H1 (cell line): Measurements from ENCODE around the gene ADIPOQ. TPM values are rescaled to one million over a fixed set of nuclear protein-coding genes. Genes with fewer than 3 reads are reported as not detected.

Experiments
- CTCF ChIA-PET: fragments of 300-600 bp; sonication (Branson Sonifier 250); formaldehyde crosslinking; loops from one replicate; lab custom pipeline; 2021; ENCODE audit not compliant: partially characterized antibody; lab: Charles Lee
- POLR2A ChIA-PET: fragments of 300-600 bp; sonication (Branson Sonifier 250); formaldehyde crosslinking; loops from one replicate; lab custom pipeline; 2021; ENCODE audit warnings: inconsistent platforms; ENCODE audit not compliant: partially characterized antibody; lab: Charles Lee
- DNase-seq, 2 experiments: peaks; one replicate each; pipeline versions ENCODE4 v3.0.0 to v3.0.0-alpha.2; 2010 to 2022; ENCODE audit warnings: low spot score in 2 of 2, low read depth in 1 of 2, mixed read lengths in 1 of 2
- FAIRE-seq: peaks from 2 replicates; lab custom pipeline; 2011; peaks lifted over from hg19 to GRCh38; lab: Jason Lieb, UNC
- H2AFZ ChIP-seq: 2 replicates; pipeline ENCODE4 v1.8.1; 2012; ENCODE audit warnings: low read length, inconsistent platforms
- H2AK5ac ChIP-seq: 2 replicates; pipeline ENCODE4 v1.6.1; 2013; ENCODE audit warnings: low read depth, low read length
- H2BK120ac ChIP-seq: replicated peaks from 2 replicates; pipeline ENCODE3; 2013; ENCODE audit warnings: low read depth, low read length, inconsistent platforms
- H2BK12ac ChIP-seq: 2 replicates; pipeline ENCODE4 v1.6.1; 2013; ENCODE audit warnings: low read depth, low read length
- H2BK15ac ChIP-seq: 2 replicates; pipeline ENCODE4 v1.6.1; 2013; ENCODE audit warnings: low read length
- H2BK20ac ChIP-seq: 2 replicates; pipeline ENCODE4 v1.6.1; 2013; ENCODE audit warnings: low read length
- H2BK5ac ChIP-seq: 2 replicates; pipeline ENCODE4 v1.6.1; 2013; ENCODE audit warnings: low read depth, low read length
- H3K14ac ChIP-seq: 2 replicates; pipeline ENCODE4 v1.6.1; 2013; ENCODE audit warnings: inconsistent platforms; ENCODE audit not compliant: insufficient read length
- H3K18ac ChIP-seq: 2 replicates; pipeline ENCODE4 v1.6.1; 2013; ENCODE audit warnings: low read length; ENCODE audit errors: extremely low read depth
- H3K23ac ChIP-seq: 2 replicates; pipeline ENCODE4 v1.6.1; 2013; ENCODE audit warnings: inconsistent platforms; ENCODE audit not compliant: insufficient read length
- H3K23me2 ChIP-seq: 2 replicates; pipeline ENCODE4 v1.6.1; 2013; ENCODE audit warnings: low read depth, low read length
- H3K27ac ChIP-seq: 2 replicates; pipeline ENCODE4 v1.6.1; 2011; ENCODE audit warnings: low read depth, low read length, inconsistent platforms
- H3K27me3 ChIP-seq, 4 experiments: replicated peaks in 1 of 4; 1 replicate in 1 of 4; 2 replicates in 3 of 4; pipeline versions ENCODE4 v1.6.1 to v1.8.1; 2011 to 2013; ENCODE audit warnings: low read length in 3 of 4, mild to moderate bottlenecking in 3 of 4, inconsistent platforms in 2 of 4, mixed read lengths in 2 of 4, moderate library complexity in 1 of 4; ENCODE audit not compliant: control insufficient read depth in 3 of 4, insufficient read depth in 3 of 4; ENCODE audit errors: extremely low read depth in 1 of 4
- H3K36me3 ChIP-seq, 4 experiments: 2 replicates each; pipeline versions ENCODE4 v1.6.1 to v1.8.1; 2011 to 2013; ENCODE audit warnings: mild to moderate bottlenecking in 4 of 4, low read length in 3 of 4, moderate library complexity in 2 of 4, control low read depth in 1 of 4, inconsistent platforms in 1 of 4; ENCODE audit not compliant: insufficient read depth in 4 of 4, control insufficient read depth in 2 of 4
- H3K4ac ChIP-seq: replicated peaks from 2 replicates; pipeline ENCODE3; 2013; ENCODE audit warnings: low read length, low read depth, mixed read lengths, inconsistent platforms; ENCODE audit not compliant: insufficient read length
- H3K4me1 ChIP-seq, 4 experiments: replicated peaks in 1 of 4; 1 replicate in 1 of 4; 2 replicates in 3 of 4; pipeline versions ENCODE4 v1.6.1 to v1.8.1; 2011 to 2013; ENCODE audit warnings: low read length in 3 of 4, inconsistent platforms in 2 of 4, mixed read lengths in 1 of 4; ENCODE audit not compliant: insufficient read depth in 4 of 4, control insufficient read depth in 3 of 4
- H3K4me2 ChIP-seq, 2 experiments: 2 replicates each; pipeline versions ENCODE4 v1.6.1 to v1.8.1; 2011 to 2013; ENCODE audit warnings: low read depth in 2 of 2, low read length in 2 of 2, control low read depth in 1 of 2, inconsistent platforms in 1 of 2, mild to moderate bottlenecking in 1 of 2; ENCODE audit not compliant: insufficient read depth in 1 of 2
- H3K4me3 ChIP-seq, 4 experiments: fragments of 200-600, 300-600 bp in 1 of 4; sonication (generic), shearing (Covaris generic), sonication (Bioruptor Twin) in 1 of 4; 2 replicates each; pipeline versions ENCODE4 v1.5.1 to v1.8.1; 2011 to 2016; ENCODE audit warnings: low read length in 4 of 4, low read depth in 3 of 4, control low read depth in 2 of 4, inconsistent platforms in 2 of 4, mild to moderate bottlenecking in 2 of 4, mixed read lengths in 1 of 4, moderate library complexity in 1 of 4; ENCODE audit not compliant: insufficient read depth in 2 of 4; ENCODE audit errors: extremely low read depth in 1 of 4
- H3K56ac ChIP-seq: replicated peaks from 2 replicates; pipeline ENCODE3; 2013; ENCODE audit warnings: low read depth, mild to moderate bottlenecking, mixed read lengths, low read length, inconsistent platforms; ENCODE audit not compliant: insufficient read length
- H3K79me1 ChIP-seq: 2 replicates; pipeline ENCODE4 v1.6.1; 2013; ENCODE audit warnings: low read depth, low read length, control low read depth
- H3K79me2 ChIP-seq, 2 experiments: 2 replicates each; pipeline versions ENCODE4 v1.6.1 to v1.8.1; 2012 to 2013; ENCODE audit warnings: low read length in 2 of 2, mild to moderate bottlenecking in 2 of 2, inconsistent platforms in 1 of 2; ENCODE audit not compliant: insufficient read depth in 2 of 2, control insufficient read depth in 1 of 2
- H3K9ac ChIP-seq, 4 experiments: replicated peaks in 1 of 4; 1 replicate in 1 of 4; 2 replicates in 3 of 4; pipeline versions ENCODE4 v1.6.1 to v1.8.1; 2011 to 2013; ENCODE audit warnings: low read depth in 3 of 4, low read length in 3 of 4, control low read depth in 2 of 4, mild to moderate bottlenecking in 2 of 4, moderate library complexity in 2 of 4, inconsistent platforms in 1 of 4; ENCODE audit errors: extremely low read depth in 1 of 4
- H3K9me3 ChIP-seq, 2 experiments: 2 replicates each; pipeline versions ENCODE4 v1.6.1 to v1.8.1; 2012 to 2013; ENCODE audit warnings: mild to moderate bottlenecking in 2 of 2, moderate library complexity in 2 of 2, control low read depth in 1 of 2, inconsistent platforms in 1 of 2, low read depth in 1 of 2, low read length in 1 of 2, mixed read lengths in 1 of 2; ENCODE audit not compliant: insufficient read depth in 2 of 2
- H4K20me1 ChIP-seq, 2 experiments: replicated peaks in 1 of 2; 2 replicates each; pipeline versions ENCODE3 to v1.8.1; 2011 to 2013; ENCODE audit warnings: inconsistent platforms in 2 of 2, low read length in 2 of 2, mild to moderate bottlenecking in 1 of 2; ENCODE audit not compliant: insufficient read depth in 2 of 2, control insufficient read depth in 1 of 2
- H4K5ac ChIP-seq: 2 replicates; pipeline ENCODE4 v1.6.1; 2013; ENCODE audit warnings: low read length, low read depth, mixed read lengths, inconsistent platforms; ENCODE audit not compliant: insufficient read length
- H4K8ac ChIP-seq: 2 replicates; pipeline ENCODE4 v1.8.0; 2013; ENCODE audit warnings: mild to moderate bottlenecking, moderate library complexity, low read length, inconsistent platforms; ENCODE audit not compliant: insufficient read depth; ENCODE audit errors: extremely low read depth
- H4K91ac ChIP-seq: replicated peaks from 2 replicates; pipeline ENCODE3; 2013; ENCODE audit warnings: low read length, mixed read lengths, inconsistent platforms; ENCODE audit not compliant: insufficient read length
- JUND ChIP-seq: IDR thresholded peaks from 2 replicates; pipeline ENCODE4 v1.6.1; 2011; ENCODE audit warnings: mild to moderate bottlenecking, improper control_type of control experiment, low read length
- WGBS, 2 experiments: shearing (Covaris generic) in 1 of 2; methylation state at CpG; one replicate each; pipeline versions ENCODE4 v1.1.6 to v1.1.7; 2013 to 2015; ENCODE audit warnings: low lambda C conversion rate in 2 of 2, mixed read lengths in 2 of 2, inconsistent platforms in 1 of 2, low coverage in 1 of 2, missing lambda C conversion rate in 1 of 2; ENCODE audit not compliant: insufficient replicate concordance in 2 of 2, insufficient coverage in 1 of 2, insufficient read length in 1 of 2; ENCODE audit errors: extremely low coverage in 1 of 2, missing lambda C conversion rate in 1 of 2; 5-methylcytosine and 5-hydroxymethylcytosine counted together
- polyA plus RNA-seq, 7 experiments: library from polyadenylated mRNA; depleted of rRNA in 3 of 7; stranded (reverse) in 5 of 7; unstranded in 2 of 7; fragments of >200 nt in 5 of 7; fragments of 200-250 nt in 2 of 7; gene quantifications; 1 replicate in 5 of 7; 2 replicates in 1 of 7; 4 replicates in 1 of 7; pipeline versions ENCODE4 v1.2.1 to v1.2.3, GENCODE V29; 2011 to 2013; ENCODE audit warnings: missing spikeins in 2 of 7, mixed read lengths in 2 of 7
- total RNA-seq: library from RNA; stranded (reverse); fragmentation: NEBNext Ultra II Directional; extraction: Animal tissue kit (Norgen Biotek cat#: 25700); gene quantifications from 2 replicates; pipeline ENCODE4 v1.2.1, GENCODE V29; 2021

ADIPOQ gene
- total and polyA plus RNA-seq, 2 of the 8 experiments (the other 6 are each of a cell fraction or from before 2014, with no cell fraction given): not detected

DNA sequence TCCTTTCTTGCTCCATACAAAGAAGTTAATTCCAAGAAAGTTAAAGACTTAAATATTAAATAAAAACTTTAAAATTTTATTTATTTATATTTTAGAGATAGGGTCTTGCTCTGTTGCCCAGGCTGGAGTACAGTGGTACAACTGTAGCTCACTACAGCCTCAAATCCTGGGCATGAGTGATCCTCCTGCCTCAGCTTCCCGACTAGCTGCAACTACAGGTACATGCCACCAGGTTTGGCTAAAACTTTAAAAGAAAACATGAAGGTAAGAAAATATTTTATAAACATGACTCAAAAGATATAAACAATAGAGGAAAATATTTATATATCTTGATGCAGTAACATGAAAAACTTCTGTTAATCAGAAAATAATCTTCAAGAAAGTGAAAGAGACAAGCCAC is 33.2 kb downstream of the ADIPOQ start:
- no peak overlapping the region for H4K91ac ChIP-seq
- no peak overlapping the region for H2BK20ac ChIP-seq
- no peak for TF ChIP-seq JUND
- no peak overlapping the region for H2BK120ac ChIP-seq
- H4K8ac ChIP-seq: no peak overlapping the region
- H4K20me1 ChIP-seq: no peaks in the 10 kb centered on the region
- H3K18ac ChIP-seq: no peak overlapping the region
- H3K27ac ChIP-seq: no peak overlapping the region
- CTCF ChIA-PET: no interaction called here
- no peak overlapping the region for H3K4ac ChIP-seq
- no peaks in the 10 kb centered on the region; the same call in 1 of the 2 replicates for H3K23me2 ChIP-seq
- POLR2A ChIA-PET: no interaction called here
- no peaks in the 10 kb centered on the region for H3K79me1 ChIP-seq
- H3K4me2 ChIP-seq: no peak overlapping the region
- no peak overlapping the region for H2AK5ac ChIP-seq
- no peak overlapping the region for H3K56ac ChIP-seq
- WGBS, 2 experiments: 95% methylated on average over 1 of the region's 1 CpG; no CpG with 5 or more reads in 1 of the 2 experiments
- no peaks in the 10 kb centered on the region for H3K4me1 ChIP-seq
- H3K9ac ChIP-seq: no peak overlapping the region
- no peaks in the 10 kb centered on the region for H3K79me2 ChIP-seq
- no peak overlapping the region for H3K14ac ChIP-seq
- H2BK5ac ChIP-seq: no peak overlapping the region
- H2BK12ac ChIP-seq: no peak overlapping the region
- no peaks in the 10 kb centered on the region for H3K27me3 ChIP-seq
- H3K9me3 ChIP-seq: peaks cover 0 to 10% of the 10 kb centered on the region in 2 experiments; a peak in 1 of 4 replicates
- H2BK15ac ChIP-seq: no peak overlapping the region
- H2AFZ ChIP-seq: no peak overlapping the region
- H3K4me3 ChIP-seq: no peak overlapping the region
- no peak overlapping the region for H3K23ac ChIP-seq
- no peak overlapping the region for H4K5ac ChIP-seq
- FAIRE-seq (no peak), DNase-seq (no peak)
- no peaks in the 10 kb centered on the region; a peak in 1 of 8 replicates for H3K36me3 ChIP-seq
